SK-N-SH (cell line): ENCODE results near the gene APOD. TPM values are rescaled to one million over a fixed set of nuclear protein-coding genes. Genes with fewer than 3 reads are reported as not detected.

Source experiments
- CTCF ChIA-PET: fragments of 300-600, 350-600 bp; formaldehyde crosslinking; extraction: SDS; loops from one replicate; lab custom pipeline; 2021; lab: Yijun Ruan, JAX
- POLR2A ChIA-PET: fragments of 350-600 bp; sonication (Branson Sonifier 250); formaldehyde crosslinking; extraction: SDS; loops from one replicate; lab custom pipeline; 2020; ENCODE audit warnings: antibody characterized with exemption, inconsistent platforms; lab: Yijun Ruan, JAX
- DNase-seq: peaks from one replicate; pipeline ENCODE4 v3.0.0; 2012
- H2AFZ ChIP-seq: fragments of 200-600 bp; sonication (generic); 2 replicates; pipeline ENCODE4 v1.8.1; 2016; ENCODE audit warnings: antibody characterized with exemption, mild to moderate bottlenecking, low read depth
- H3F3A ChIP-seq: fragments of 200-600 bp; sonication (generic); replicated peaks from 2 replicates; pipeline ENCODE3; 2016; ENCODE audit warnings: antibody characterized with exemption, mild to moderate bottlenecking; ENCODE audit not compliant: insufficient read depth
- H3K27ac ChIP-seq, 2 experiments: fragments of 200-500 bp in 1 of 2; fragments of 200-600 bp in 1 of 2; sonication (Bioruptor generic) in 1 of 2; sonication (generic), shearing (Covaris generic) in 1 of 2; 2 replicates each; pipeline versions ENCODE4 v1.5.1 to v1.6.1; 2014 to 2016; ENCODE audit warnings: low read depth in 2 of 2, inconsistent platforms in 1 of 2, low read length in 1 of 2, mild to moderate bottlenecking in 1 of 2, mixed read lengths in 1 of 2
- H3K27me3 ChIP-seq: fragments of 200-600 bp; sonication (generic), shearing (Covaris generic); 2 replicates; pipeline ENCODE4 v1.6.1; 2016; ENCODE audit warnings: mixed run types; ENCODE audit not compliant: insufficient read depth
- H3K36me3 ChIP-seq, 2 experiments: fragments of 200-500 bp in 1 of 2; fragments of 200-600 bp in 1 of 2; sonication (Bioruptor generic) in 1 of 2; sonication (generic) in 1 of 2; replicated peaks in 1 of 2; 2 replicates each; pipeline versions ENCODE3 to v1.5.1; 2014 to 2016; ENCODE audit warnings: low read length in 1 of 2, mild to moderate bottlenecking in 1 of 2; ENCODE audit not compliant: insufficient read depth in 2 of 2, control insufficient read depth in 1 of 2
- H3K4me1 ChIP-seq, 2 experiments: fragments of 200-500 bp in 1 of 2; fragments of 200-600 bp in 1 of 2; sonication (Bioruptor generic) in 1 of 2; sonication (generic), shearing (Covaris generic) in 1 of 2; 2 replicates each; pipeline versions ENCODE4 v1.5.1 to v1.6.1; 2014 to 2016; ENCODE audit warnings: low read depth in 1 of 2, low read length in 1 of 2, mixed run types in 1 of 2; ENCODE audit not compliant: insufficient read depth in 2 of 2, control insufficient read depth in 1 of 2
- H3K4me2 ChIP-seq: fragments of 200-600 bp; sonication (generic), shearing (Covaris generic); 2 replicates; pipeline ENCODE4 v1.6.1; 2017; ENCODE audit warnings: mixed run types
- H3K4me3 ChIP-seq, 2 experiments: fragments of 200-500 bp in 1 of 2; fragments of 200-600 bp in 1 of 2; sonication (Bioruptor generic) in 1 of 2; sonication (generic), shearing (Covaris generic) in 1 of 2; 2 replicates each; pipeline versions ENCODE4 v1.5.1 to v1.8.1; 2014 to 2016; ENCODE audit warnings: low read depth in 2 of 2, inconsistent platforms in 1 of 2, low read length in 1 of 2, mild to moderate bottlenecking in 1 of 2, mixed read lengths in 1 of 2, moderate library complexity in 1 of 2
- H3K79me2 ChIP-seq: fragments of 200-600 bp; sonication (generic); 2 replicates; pipeline ENCODE4 v1.8.1; 2017; ENCODE audit warnings: mild to moderate bottlenecking; ENCODE audit not compliant: insufficient read depth
- H3K9ac ChIP-seq: fragments of 200-600 bp; sonication (generic); 2 replicates; pipeline ENCODE4 v1.6.1; 2017; ENCODE audit warnings: mixed run types
- H3K9me2 ChIP-seq: fragments of 200-600 bp; sonication (generic); 2 replicates; pipeline ENCODE4 v1.6.1; 2017; ENCODE audit warnings: mixed run types
- H3K9me3 ChIP-seq: fragments of 200-600 bp; sonication (generic); 2 replicates; pipeline ENCODE4 v1.6.1; 2017; ENCODE audit warnings: mixed run types, mild to moderate bottlenecking, moderate library complexity
- H4K20me1 ChIP-seq: fragments of 200-600 bp; sonication (generic); 2 replicates; pipeline ENCODE4 v1.6.1; 2017; ENCODE audit warnings: mild to moderate bottlenecking, mixed run types; ENCODE audit not compliant: insufficient read depth
- ELF1 ChIP-seq: IDR thresholded peaks from 2 replicates; pipeline ENCODE4 v1.4.0; 2012
- EP300 ChIP-seq, 2 experiments: IDR thresholded peaks; 2 replicates each; pipeline versions ENCODE4 v1.4.0 to v1.6.1; 2012; ENCODE audit warnings: borderline replicate concordance in 1 of 2, low read depth in 1 of 2, low read length in 1 of 2
- EZH2phosphoT487 ChIP-seq: fragments of 200-600 bp; sonication (generic); IDR thresholded peaks from 2 replicates; pipeline ENCODE4 v1.6.1; 2017; ENCODE audit warnings: low read depth, mixed run types, mild to moderate bottlenecking, antibody characterized with exemption, moderate library complexity, borderline replicate concordance
- FOSL2 ChIP-seq: IDR thresholded peaks from 2 replicates; pipeline ENCODE4 v1.4.0; 2012; ENCODE audit warnings: low read depth, mild to moderate bottlenecking, moderate library complexity, borderline replicate concordance
- FOXJ3 ChIP-seq: sonication (generic); formaldehyde crosslinking; IDR thresholded peaks from 2 replicates; pipeline ENCODE4 v1.5.1; 2020; ENCODE audit warnings: mild to moderate bottlenecking, missing genetic modification reagents
- GATA2 ChIP-seq: sonication (generic); formaldehyde crosslinking; IDR thresholded peaks from 2 replicates; pipeline ENCODE4 v1.5.0; 2020; ENCODE audit warnings: mild to moderate bottlenecking, missing genetic modification reagents
- POLR2AphosphoS5 ChIP-seq: IDR thresholded peaks from 2 replicates; pipeline ENCODE4 v1.6.1; 2012; ENCODE audit warnings: low read depth, low read length
- REST ChIP-seq: IDR thresholded peaks from 2 replicates; pipeline ENCODE4 v1.6.1; 2012; ENCODE audit warnings: mild to moderate bottlenecking, low read depth, low read length, moderate library complexity
- RFX5 ChIP-seq: IDR thresholded peaks from 2 replicates; pipeline ENCODE4 v1.6.1; 2012; ENCODE audit warnings: mild to moderate bottlenecking, improper control_type of control experiment, low read length
- SIN3A ChIP-seq: IDR thresholded peaks from 2 replicates; pipeline ENCODE4 v1.6.1; 2012; ENCODE audit warnings: low read depth, mild to moderate bottlenecking, low read length, moderate library complexity, borderline replicate concordance
- TCF12 ChIP-seq: IDR thresholded peaks from 2 replicates; pipeline ENCODE4 v1.4.0; 2012
- TEAD4 ChIP-seq: IDR thresholded peaks from 2 replicates; pipeline ENCODE4 v1.4.0; 2012; ENCODE audit warnings: mild to moderate bottlenecking, borderline replicate concordance; ENCODE audit not compliant: insufficient read depth
- USF1 ChIP-seq: IDR thresholded peaks from 2 replicates; pipeline ENCODE4 v1.4.0; 2012; ENCODE audit warnings: low read depth, borderline replicate concordance
- USF2 ChIP-seq: fragments of 150-350 bp; IDR thresholded peaks from 2 replicates; pipeline ENCODE4 v1.6.1; 2017; ENCODE audit warnings: antibody characterized with exemption, low read length, low read depth, borderline replicate concordance
- WGBS: methylation state at CpG from one replicate; pipeline ENCODE4 v1.1.6; 2017; ENCODE audit warnings: low lambda C conversion rate; 5-methylcytosine and 5-hydroxymethylcytosine counted together
- polyA plus RNA-seq, 3 experiments: library from polyadenylated mRNA; depleted of rRNA; stranded (reverse); fragments of >200 nt; gene quantifications; 2 replicates each; pipeline ENCODE4 v1.2.3, GENCODE V29; 2012
- TF ChIP-seq, protein P1 (sequence below): IDR thresholded peaks from 2 replicates; pipeline ENCODE4; 2012
- TF ChIP-seq, protein P2 (sequence below): IDR thresholded peaks from 2 replicates; pipeline ENCODE4 v1.4.0; 2012; ENCODE audit warnings: low read depth

The APOD gene
- polyA plus RNA-seq, 1 of the 3 experiments (the other 2 are of a cell fraction), result 0.05 TPM

GRCh38 chr3:195542698-195543499 lies 40.8 kb downstream of the APOD start, which contains the start of gene PPP1R2 (continued):
- TF ChIP-seq USF1 (no peak), ELF1 (no peak), RFX5 (no peak), USF2 (no peak), EZH2phosphoT487 (no peak), SIN3A (0 out of 2 replicates have a peak, but pooled peaks have one; percentile 62)
- TF ChIP-seq, protein P1, sequence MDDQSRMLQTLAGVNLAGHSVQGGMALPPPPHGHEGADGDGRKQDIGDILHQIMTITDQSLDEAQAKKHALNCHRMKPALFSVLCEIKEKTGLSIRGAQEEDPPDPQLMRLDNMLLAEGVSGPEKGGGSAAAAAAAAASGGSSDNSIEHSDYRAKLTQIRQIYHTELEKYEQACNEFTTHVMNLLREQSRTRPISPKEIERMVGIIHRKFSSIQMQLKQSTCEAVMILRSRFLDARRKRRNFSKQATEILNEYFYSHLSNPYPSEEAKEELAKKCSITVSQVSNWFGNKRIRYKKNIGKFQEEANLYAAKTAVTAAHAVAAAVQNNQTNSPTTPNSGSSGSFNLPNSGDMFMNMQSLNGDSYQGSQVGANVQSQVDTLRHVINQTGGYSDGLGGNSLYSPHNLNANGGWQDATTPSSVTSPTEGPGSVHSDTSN, result no peak
- TF ChIP-seq, protein P2, sequence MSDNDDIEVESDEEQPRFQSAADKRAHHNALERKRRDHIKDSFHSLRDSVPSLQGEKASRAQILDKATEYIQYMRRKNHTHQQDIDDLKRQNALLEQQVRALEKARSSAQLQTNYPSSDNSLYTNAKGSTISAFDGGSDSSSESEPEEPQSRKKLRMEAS, result peak; percentile 17; the same call in 1 of the 2 replicates

- peak; percentile 32 for DNase-seq
- CTCF ChIA-PET, result interaction anchor here (0.6 to 3.0 kb wide), 7 partner anchors 10 to 870 kb away, joined by 3 to 20 read pairs (median 5); partner anchors contain the start of genes LSG1 and XXYLT1
- Histone ChIP-seq H3K4me2 (peak overlapping the region; percentile 86), H3K27me3 (no peaks in the 10 kb centered on the region), H3K9me3 (no peaks in the 10 kb centered on the region), H3K79me2 (peaks cover 53% of the 10 kb centered on the region), H3K9me2 (no peaks in the 10 kb centered on the region), H3K9ac (peak overlapping the region; percentile 89), H3F3A (peaks cover 15% of the 10 kb centered on the region), H3K4me3 (peak overlapping the region; percentile 89 to 94), H3K4me1 (peaks cover 23 to 24% of the 10 kb centered on the region in 2 experiments), H3K36me3 (no peaks in the 10 kb centered on the region), H4K20me1 (peaks cover 32% of the 10 kb centered on the region), H3K27ac (peak overlapping the region; percentile 68 to 78; a peak in 3 of 4 replicates), H2AFZ (peak overlapping the region; percentile 94)
- POLR2A ChIA-PET, result interaction anchor here (0.9 to 1.7 kb wide), 2 partner anchors 213 to 272 kb away, joined by 3 to 10 read pairs; partner anchors contain the start of gene XXYLT1
- WGBS, result 0% methylated on average over 5 of the region's 5 CpGs
- no peak for TF ChIP-seq SIN3A
- no peak for TF ChIP-seq POLR2AphosphoS5
- no peak for TF ChIP-seq USF1
- no peak for TF ChIP-seq REST
- TF ChIP-seq ELF1, result no peak
- TF ChIP-seq FOSL2, result no peak
- TF ChIP-seq EP300 (IDR thresholded peaks at IDR 0.05; ENCODE audit: borderline replicate concordance in 1 of 2, low read depth in 1 of 2, low read length in 1 of 2), result no peak
- TF ChIP-seq, protein P1, result no peak
- no peak for TF ChIP-seq TEAD4
- TF ChIP-seq, protein P2, result no peak
- TF ChIP-seq TCF12, result no peak
- no peak for TF ChIP-seq EZH2phosphoT487
- no peak for TF ChIP-seq FOXJ3 (CRISPR knock-in tag)
- no peak for TF ChIP-seq GATA2 (CRISPR knock-in tag)
Observed at GRCh38 chr3:195542316-195542697, 41.4 kb downstream of the APOD start.
